Effector CD4-positive, alpha-beta T cell (primary cell): Measurements from ENCODE around the gene AKR1D1.
"Not testable (repeated sequence)": the region's sequence is repeated elsewhere in the genome, so short reads cannot be mapped to it uniquely, and the experiment has no call there.

Source experiments
- DNase-seq: peaks from one replicate; pipeline ENCODE4 v3.0.0-alpha.2; 2020

AKR1D1 gene

DNA sequence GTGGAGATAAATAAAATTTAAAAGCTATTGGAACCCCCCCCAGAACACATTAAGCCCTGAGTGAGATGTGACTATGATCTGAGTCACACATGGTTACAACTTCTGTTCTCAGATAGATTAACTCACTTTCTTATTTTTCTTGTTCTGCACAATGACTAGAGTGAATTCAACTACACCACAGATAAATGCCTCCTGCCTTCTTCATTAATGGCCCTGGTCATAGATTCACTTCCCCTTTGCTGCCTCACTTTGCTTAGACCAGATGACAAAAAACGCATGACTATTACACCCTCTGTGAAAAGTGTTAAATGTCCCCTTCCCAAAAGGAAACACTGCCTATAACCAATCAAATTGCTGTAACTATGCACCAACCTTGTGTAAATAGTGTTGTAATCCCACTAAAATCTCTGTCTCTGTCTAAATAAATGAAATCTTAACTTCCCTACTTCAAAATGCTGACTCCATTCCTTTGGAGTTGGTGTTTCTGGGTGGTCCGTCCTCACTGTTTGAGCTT lies 49.4 kb downstream of the AKR1D1 start:
- DNase-seq = no peak

- no peak for DNase-seq
Observed at GRCh38 chr7:138126928-138127327, 50.7 kb downstream of the AKR1D1 start.

GRCh38 chr7:138127996-138128395 lies 51.7 kb downstream of the AKR1D1 start:
- no peak for DNase-seq

GRCh38 chr7:138129551-138130165 lies 53.4 kb downstream of the AKR1D1 start:
- DNase-seq = no peak

GRCh38 chr7:138137423-138138171 lies 61.3 kb downstream of the AKR1D1 start:
- no peak for DNase-seq

- DNase-seq = no peak
Observed at GRCh38 chr7:138138244-138138643, 62.0 kb downstream of the AKR1D1 start.

DNA sequence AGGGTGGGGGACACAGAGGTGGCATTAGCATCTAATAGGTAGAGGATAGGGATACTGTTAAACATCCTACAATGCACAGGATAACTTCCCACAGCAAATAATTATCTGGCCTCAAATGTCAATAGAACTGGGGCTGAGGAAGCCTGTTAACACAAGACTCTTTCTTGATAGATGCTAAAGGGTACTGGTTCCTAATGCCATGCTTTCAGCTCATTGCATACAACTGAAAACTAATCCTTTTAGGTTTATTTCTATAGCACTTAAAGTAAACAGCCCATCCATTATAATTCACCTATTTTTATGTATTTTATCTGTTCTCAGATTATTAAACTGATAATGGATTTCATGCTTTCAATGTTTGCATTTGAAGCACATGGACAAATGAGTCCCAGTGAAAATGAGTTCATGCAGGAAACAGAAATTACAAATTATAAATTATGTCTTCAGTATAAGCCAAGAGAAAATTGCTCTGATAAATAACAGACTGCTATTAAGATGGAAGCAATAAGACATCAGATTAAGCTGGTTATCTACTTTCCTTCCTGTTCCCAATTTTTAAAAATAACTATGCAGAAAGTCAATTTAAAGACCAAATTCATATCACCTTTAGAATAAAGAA lies 66.4 kb downstream of the AKR1D1 start:
- no peak for DNase-seq

DNA sequence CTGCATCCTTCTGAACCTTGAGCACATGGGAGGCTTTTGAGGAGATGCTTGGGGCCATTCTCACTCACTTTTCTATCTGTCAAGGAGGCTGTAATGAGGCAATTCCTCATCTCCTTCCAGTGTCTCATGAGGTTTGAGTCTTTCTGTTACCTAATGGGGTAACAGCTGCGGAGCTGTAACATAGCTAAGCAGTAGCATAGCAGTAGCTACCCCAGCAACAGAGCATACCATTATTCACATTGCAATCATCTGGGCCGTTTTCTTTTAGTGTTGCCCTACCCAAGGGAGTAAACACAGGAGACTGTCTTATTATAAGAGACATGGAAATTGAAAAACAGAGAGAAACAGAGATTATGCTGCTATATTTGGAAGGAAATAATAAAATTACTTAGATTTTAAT lies 68.7 kb downstream of the AKR1D1 start:
- no peak for DNase-seq

DNA sequence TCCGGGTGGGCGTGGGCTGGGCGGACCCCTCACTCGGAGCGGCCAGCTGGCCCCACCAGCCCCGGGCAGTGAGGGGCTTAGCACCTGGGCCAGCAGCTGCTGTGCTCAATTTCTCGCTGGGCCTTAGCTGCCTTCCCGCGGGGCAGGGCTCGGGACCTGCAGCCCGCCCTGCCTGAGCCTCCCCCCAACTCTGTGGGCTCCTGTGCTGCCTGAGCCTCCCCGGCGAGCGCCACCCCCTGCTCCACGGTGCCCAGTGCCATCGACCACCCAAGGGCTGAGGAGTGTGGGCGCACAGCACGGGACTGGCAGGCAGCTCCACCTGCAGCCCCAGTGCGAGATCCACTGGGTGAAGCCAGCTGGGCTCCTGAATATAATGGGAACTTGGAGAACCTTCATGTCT lies 70.0 kb downstream of the AKR1D1 start:
- not testable (repeated sequence) for DNase-seq

- DNase-seq = not testable (repeated sequence)
Observed at GRCh38 chr7:138146757-138147734, 70.8 kb downstream of the AKR1D1 start.

GRCh38 chr7:138151731-138152577 lies 75.7 kb downstream of the AKR1D1 start:
- no peak for DNase-seq

GRCh38 chr7:138154661-138155060 lies 78.4 kb downstream of the AKR1D1 start:
- no peak for DNase-seq

DNA sequence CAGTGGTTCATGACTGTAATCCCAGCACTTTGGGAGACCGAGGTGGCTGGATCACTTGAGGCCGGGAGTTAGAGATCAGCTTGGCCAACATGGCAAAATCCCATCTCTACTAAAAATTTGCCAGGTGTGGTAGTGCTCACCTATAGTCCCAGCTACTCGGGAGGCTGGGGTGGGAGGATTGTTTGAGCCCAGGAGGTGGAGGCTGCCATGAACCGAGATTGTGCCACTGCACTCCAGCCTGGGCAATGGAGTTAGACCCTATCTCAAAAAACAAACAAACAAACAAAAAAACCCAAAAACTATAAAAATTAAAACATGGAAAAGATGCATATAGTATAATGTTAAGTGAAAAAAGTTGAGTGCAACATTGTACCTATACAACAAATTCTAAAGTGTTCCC lies 81.4 kb downstream of the AKR1D1 start:
- no peak for DNase-seq

DNA sequence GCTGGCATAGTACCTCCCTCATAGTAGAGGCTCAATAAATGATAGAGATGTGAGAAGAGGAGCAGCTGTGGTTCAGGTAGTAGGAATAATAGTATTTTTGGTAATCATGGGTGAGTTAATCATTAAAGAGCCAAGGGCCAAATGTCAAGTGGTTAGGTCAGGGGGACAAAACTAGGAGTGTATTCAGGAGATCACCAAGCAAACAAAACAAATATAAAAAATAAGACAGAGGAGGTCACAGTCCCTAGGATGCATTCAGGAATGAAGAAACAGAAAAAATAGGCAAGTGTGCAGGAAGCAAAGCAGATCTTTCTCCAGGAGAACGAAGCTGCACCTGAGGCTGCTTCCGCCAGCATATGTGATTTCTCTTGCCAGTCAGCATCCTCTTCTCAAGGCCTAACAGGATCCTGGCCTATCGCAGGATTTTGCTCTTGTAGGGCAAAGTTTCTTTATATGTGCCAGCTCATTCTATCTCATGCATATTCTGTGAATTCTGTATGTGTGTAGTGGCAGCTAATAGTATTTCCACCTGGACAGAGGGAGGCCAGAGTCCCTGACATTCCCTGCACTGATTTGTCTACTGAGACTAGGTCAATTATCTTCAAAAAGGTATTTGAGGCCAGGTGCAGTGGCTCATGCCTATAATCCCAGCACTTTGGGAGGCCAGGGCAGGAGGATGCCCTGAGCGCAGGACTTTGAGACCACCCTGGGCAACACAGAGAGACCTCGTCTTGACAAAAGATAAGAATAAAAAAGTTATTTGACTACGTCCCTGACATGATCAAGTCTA lies 82.7 kb downstream of the AKR1D1 start:
- DNase-seq = no peak

DNA sequence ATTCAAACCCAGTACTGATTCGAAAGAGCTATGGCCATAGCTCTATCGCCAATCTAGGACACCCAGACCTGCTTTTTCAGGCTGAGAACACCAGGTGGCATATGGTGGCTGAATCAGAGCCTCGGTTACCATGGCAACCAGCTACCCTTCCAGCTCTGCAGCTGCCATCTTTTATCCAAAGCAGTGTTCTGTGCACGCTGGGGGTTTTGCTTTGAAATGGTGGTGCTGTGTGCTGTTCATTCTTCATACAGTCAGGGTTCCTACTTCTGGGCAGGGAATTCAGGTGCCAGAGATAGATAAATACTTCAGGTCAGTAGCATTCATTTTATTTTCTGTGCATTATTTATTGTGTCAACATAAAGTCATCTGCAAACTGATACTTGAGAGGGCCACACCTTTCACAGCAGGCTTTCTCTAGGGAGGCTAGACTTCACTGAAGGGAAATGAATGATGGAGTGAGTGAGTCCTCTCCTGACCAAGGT lies 85.4 kb downstream of the AKR1D1 start:
- DNase-seq = peak; percentile 62

DNA sequence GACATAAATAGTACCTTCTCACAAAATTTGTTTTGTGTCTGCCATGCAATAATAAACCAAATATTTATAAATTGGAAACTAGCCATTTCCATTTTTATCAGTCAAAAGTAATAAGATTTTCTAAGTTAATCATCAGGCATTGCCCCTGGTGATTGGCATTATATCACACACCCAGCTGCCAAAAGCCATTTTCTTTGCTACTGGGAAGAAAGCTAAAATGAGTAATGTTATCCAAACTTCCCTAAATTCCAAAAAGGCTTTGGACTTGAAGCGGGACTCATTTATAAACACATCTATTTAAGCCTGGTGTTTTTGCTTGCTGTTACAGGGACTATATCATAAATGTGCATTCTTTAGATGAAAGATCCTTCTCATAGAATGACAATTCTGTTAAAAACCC lies 86.0 kb downstream of the AKR1D1 start:
- no peak for DNase-seq

DNA sequence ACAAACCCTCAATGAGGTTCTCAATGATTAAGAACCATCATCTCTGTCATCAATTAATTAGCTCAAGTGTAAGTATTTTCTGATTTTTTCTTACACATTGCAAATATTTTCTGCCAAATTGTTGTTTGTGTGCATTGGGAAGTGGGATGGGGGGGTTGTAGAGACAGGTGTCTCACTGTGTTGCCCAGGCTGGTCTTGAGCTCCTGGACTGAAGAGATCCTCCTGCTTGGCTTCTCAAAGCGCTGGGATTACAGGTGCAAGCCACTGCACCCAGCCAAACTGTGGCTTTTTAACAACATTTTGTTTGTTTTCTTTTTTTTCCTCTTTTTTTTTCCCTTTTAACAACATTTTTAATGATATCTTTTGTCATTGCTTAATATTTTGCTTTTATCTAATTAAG lies 87.5 kb downstream of the AKR1D1 start:
- no peak for DNase-seq

DNA sequence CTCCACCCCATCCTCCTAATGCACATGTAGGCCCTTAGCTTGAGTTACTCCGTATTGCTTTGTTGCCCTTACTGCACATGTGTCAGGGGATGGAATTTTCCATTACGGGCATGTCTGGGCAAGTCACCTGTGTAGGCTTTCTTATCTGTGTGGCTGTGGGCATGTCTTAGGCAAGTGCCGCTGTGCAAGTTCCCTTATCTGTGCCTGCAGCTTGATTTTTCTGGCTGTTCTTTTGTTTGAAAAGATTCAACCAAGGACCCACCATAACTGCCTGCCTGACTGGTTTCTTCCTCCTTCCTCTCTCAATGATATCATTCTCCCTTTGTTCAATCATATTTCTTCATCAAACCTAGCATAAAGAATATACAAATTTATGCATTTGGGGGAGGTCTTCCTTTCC lies 88.5 kb downstream of the AKR1D1 start:
- no peak for DNase-seq

GRCh38 chr7:138166681-138167080 lies 90.4 kb downstream of the AKR1D1 start:
- no peak for DNase-seq

GRCh38 chr7:138167222-138167621 lies 91.0 kb downstream of the AKR1D1 start:
- DNase-seq = no peak

GRCh38 chr7:138167869-138168296 lies 91.6 kb downstream of the AKR1D1 start:
- no peak for DNase-seq
